Activated T-cell treated with anti-CD3 and anti-CD28 coated beads for 4 hours (primary cell): ENCODE data around the gene BRINP2.

ENCODE experiments used
- DNase-seq: peaks from one replicate; pipeline ENCODE4 v3.0.0-alpha.2; 2020

The BRINP2 gene

DNA sequence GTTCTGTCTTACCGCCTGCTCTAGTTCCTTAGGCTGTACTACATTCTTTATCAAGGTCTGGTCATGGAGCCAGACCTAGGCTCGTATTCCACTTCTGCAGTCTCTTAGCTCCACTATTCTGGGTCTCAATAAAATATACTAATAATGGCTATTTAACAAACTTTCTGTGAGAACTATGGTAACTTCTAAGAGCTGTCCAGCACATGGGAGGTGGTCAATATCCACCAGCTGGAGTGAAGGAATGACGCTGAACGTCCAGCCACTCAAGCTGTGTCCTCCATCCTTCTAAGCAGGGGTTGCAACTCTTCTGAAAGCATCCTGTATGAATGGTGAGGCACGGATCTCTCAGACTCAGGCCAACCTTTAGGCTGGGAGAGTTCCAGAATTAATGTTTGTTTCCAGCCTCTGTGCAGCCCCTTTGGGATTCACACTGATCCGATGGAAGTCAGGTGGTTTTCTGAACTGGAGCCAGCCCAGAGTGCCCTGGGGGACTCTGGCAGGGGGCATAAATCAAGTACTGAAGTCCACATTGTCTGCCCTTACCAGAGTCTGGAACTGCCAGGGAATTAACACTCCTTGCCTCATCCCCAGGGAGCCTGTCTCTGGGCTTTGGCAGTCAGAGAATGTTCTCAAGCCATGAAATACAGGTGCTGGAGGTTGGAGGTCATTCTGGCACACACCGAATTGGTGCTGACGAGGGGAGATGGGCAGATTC, 57.4 kb downstream of the BRINP2 start:
- DNase-seq, result no peak

DNA sequence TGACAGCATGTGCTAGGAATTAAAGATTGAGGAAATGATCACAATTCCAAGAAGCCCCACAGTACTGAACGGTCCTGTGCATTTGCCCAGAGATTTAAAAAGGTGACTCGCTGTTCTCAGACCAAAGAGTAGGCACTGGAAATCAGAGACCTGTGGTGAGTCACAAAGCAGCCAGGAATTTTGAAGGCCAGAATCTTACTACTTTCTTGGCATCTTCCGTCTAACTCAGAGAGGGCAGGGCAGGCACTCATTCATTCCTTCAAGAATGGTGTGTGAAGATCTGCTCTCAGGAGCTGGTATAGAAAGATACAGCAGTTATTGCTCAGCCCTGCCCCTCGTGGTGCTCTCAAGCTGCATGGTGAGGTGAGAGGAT, 57.9 kb downstream of the BRINP2 start:
- DNase-seq, result no peak

DNA sequence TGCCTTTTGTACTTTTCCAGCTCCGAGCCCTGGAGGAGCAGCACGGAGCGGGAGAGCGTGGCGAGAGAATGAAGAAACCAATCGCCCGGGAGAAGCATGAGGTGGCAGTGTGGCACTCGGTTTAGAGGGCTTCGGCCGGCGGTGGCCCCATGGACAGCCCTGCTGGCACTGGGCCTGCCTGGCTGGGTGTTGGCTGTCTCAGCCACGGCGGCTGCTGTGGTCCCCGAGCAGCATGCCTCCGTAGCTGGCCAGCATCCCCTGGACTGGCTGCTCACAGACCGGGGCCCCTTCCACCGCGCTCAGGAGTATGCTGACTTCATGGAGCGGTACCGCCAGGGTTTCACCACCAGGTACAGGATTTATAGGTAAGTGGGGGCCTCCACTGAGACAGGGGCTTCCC, 59.0 kb downstream of the BRINP2 start:
- DNase-seq, result no peak

DNA sequence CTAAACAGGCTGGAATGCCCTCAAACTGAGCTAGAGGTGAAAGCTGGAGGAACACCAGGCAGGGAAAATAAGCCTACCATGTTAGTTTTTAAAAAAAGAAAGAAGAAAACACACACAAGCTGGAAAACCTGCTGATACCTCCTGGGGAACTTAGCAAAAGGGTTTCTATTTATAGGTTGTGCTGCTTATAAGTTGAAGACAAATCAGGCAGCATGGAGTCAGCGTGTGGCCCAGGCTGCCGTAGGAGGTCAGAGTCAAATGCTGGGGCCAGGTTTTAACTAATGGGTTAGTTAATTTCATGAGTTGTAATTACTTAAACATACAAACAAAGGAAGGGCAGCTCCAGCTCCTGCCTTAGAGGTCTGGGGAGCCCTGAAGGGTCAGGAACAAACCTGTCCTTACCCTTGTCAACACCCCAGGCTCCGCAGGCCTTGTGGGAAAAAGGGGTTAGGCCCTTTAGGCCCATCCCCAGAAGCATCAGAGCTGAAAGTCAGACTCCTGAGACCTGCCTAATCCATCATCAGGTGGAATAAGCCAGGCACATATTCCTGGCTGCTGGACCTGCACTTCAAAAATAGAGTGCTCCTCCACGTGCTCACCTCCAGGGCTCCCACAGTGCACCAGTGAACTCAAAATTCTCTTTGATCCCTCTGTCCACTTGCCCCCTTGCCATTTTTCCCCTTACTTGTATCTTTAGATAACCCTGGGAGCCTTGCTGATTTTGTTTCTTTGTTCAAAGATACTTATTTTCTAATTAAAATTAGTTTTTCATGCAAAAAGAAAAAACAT, 59.7 kb downstream of the BRINP2 start:
- no peak for DNase-seq

DNA sequence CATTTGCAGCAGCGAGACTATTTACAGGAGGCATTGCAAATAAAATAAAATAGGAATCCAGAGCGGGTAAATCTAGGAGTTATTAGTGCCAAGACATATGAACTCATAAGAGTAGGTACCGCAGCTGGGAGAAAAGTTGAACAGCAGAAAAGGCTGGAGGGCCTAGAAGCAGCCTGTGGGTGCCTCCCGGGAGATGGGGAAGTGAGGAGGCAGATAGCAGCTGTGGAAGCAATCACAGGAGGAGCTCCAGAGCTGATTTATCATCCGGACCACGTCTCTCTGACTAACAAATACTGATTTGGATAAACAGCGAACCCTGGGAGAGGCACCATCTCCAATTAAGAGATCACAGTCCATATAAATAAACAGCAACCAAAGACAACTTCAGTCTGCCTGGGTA, 64.6 kb downstream of the BRINP2 start:
- DNase-seq, result no peak

DNA sequence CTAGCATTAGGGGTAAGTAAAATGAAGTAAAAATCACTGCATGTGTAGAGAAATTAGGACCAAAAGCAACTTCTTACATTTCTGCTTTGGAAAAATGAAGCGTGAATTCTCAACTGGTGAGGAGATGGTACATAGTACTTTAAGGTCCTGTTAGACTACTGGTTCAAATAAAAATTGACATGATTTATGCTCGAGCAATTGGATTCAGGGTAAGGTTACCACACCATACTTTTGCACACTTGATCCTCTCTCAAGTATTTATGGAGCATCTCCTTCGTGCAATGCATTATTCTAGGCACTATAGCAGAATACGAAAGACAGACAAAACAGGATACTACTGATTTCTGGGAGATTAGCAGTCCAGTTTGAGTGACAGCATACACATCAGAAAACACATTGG, 66.2 kb downstream of the BRINP2 start:
- DNase-seq, result no peak

DNA sequence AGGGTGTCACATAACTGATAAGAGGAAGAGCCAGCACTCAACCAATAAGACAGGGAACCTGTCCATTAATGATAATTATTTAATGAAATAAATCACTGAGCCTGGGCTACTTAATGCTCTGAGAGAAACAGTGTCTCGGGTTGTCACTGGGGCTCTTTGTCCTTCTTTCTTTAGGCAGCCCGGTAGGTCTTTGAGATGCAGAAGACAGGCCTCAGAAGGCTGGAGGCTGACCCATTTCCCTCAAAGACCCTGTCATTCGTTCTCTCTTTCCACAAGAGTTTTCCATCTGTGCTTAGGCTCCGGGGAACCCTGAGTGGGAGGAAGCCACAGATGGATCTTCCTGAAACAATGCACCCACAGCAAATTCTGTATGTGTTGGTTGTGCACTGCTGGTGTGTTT, 68.2 kb downstream of the BRINP2 start:
- no peak for DNase-seq

DNA sequence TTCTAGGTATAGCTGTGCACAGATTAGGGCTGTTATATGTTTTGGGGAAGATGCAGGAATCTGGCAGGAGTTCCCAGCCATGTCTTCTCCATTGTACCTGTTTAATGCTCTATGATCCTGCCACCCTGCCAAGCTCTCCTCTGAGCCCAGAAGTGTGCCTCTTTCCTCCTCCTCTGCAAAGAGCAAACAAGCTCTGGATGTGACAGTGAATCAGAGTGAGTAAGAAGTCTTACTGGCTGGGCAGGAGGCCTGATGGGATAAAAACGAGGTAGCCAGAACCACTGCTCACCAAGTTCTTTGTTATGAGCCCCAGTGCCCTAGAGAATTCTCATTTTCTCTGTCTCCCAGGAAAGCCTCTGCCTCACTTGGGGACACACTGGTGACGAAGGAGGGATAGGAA, 69.0 kb downstream of the BRINP2 start:
- DNase-seq, result no peak

DNA sequence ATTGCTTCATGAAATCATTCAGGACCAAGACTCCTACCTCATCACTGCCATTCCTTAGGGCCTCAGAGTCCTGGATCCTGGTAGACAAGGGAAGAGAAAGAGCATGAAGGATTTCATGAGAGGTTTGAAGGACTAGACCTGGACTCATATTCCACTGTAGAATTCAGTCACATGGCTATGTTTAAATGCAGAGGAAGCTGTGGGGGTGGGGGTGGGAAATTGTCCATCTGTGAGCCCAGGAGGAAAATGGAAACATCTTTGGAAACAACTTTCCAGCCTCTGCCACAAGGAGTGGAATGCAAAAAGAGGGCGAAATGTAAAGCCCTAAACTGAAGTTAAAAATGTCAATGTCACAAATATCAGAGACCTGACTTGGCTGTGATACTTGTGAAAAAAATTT, 73.0 kb downstream of the BRINP2 start:
- no peak for DNase-seq

DNA sequence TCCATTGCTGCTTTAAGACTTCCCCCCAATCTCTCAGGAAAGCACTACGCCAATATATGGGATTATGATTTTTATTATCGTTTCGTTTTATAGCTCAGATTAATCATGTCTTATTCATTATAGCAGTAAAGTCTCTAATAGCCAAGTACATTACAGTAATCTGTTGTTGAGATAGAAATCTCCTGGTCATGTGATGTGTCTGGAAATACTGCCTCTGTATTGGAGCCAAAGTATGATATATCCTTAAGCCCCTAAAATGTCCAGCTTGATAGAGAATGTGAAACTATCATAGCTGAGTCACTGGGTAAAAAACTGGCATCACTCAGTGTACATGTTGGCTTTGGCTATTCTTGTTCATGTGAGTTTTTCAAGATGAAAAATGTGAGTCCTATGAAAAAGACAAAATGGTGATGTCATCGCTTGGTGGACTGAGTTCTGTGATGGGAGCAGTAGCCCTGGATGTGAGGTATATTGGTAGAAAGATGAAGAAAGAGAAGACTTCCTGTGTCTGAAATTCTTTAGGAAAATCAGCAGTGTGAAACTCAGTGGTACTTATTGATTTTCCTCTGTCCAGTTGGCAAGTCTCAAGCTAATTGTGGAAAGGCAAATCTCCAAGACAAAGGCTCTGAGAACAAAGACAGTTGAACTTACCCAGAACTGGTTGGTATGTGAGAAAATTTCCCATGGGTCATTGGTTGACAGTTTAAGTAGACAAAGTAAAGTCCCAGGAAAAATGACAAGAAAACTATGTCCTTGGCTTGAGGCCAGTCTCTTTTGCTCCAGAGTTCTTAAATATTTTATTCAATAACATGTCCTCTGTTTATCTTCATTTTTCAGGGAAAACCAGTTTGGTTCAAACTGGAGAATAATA, 76.2 kb downstream of the BRINP2 start:
- DNase-seq, result no peak

DNA sequence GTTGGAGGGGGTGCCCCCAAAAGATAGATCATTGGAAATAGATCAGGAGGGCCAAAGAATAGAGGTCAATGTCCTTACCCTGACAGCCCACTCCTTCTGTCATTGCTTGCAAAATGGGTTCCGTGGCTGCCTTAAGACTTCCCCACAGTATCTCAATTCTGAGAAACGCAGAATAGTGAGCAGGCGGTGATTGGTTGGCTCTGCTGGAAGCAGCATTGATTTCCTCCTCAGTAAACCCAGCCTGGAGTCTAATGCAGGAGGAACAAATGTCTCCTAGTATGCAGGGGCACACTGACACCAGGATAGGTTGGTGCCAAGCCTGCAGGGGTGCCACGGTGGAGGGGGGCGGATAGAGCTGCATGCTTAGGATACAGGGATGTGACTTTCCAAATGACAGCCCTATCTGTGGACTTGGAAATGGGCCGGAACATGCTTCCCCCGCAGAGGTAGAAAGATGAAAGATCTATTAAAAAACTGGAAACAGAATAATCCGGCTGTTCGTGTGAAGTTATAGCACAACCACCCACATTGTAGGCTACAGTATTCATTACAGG, 76.9 kb downstream of the BRINP2 start:
- DNase-seq, result no peak

DNA sequence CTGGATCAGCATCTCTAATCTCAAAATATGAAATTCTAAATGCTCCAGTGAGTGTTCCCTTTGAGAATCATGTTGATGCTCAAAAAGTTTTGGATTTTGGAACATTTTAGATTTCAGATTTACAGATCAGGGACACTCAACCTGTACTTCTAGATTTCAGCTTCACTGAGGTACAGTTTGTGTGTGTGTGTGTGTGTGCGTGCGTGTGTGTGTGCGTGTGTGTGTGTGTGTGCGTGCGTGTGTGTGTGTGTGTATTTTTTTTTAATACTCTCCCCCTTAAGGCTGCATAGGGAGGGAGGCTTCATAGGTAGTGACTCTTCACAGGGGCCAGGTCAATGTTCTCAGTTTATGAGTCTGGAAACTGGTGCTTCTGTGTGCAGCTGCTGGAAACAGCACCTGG, 77.5 kb downstream of the BRINP2 start:
- no peak for DNase-seq

DNA sequence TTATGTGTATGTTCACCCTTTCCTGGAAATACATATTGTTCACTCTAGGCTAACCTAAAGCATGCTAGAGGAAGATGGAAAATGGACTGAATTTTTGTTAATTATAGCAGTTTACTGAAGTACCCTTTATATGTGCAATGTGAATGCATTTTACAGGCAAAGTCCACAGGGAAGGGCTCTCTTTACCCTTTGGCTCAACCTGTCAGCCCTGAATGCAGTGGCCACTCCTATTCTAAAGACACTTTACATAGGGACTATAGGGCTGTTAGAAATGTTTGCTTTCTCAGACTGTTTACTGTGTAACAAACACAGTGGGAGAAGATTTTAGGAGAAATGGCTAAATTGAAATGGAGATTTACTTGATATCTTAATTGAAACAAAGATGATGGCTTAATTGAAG, 78.5 kb downstream of the BRINP2 start:
- no peak for DNase-seq

DNA sequence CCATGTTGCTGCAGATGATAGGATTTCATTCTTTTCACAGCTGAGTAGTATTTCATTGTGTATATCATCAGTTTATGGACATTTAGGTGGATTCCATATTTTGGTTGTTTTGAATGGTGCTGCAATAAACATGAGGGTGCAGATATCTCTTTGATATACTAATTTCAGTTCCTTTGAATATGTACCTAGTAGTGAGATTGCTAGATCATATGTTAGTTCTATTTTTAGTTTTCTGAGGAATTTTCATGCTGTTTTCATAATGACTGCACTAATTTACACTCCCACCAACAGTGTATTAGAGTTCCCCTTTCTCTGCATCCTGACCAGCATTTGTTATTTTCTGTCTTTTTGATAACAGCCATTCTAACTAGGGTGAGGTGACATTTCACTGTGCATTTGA, 82.1 kb downstream of the BRINP2 start:
- no peak for DNase-seq

DNA sequence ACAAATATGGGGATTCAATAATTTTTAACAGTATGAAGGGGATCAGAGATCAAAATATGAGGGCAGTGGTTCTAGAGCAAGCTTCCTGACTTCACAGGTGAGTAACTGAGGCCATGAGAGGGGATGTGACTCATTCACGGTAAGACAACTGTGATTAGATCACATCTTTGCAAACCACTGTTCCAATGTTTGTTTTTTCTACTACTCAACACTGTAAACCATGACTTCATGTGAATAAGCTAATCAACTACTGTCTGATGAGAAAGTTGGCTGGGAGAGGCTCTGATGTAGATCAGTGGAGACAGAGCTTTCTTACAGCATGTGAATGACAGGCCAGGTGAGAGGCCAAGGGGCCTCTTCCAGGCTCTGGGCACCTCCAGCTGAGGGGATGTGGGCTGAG, 84.7 kb downstream of the BRINP2 start:
- no peak for DNase-seq

DNA sequence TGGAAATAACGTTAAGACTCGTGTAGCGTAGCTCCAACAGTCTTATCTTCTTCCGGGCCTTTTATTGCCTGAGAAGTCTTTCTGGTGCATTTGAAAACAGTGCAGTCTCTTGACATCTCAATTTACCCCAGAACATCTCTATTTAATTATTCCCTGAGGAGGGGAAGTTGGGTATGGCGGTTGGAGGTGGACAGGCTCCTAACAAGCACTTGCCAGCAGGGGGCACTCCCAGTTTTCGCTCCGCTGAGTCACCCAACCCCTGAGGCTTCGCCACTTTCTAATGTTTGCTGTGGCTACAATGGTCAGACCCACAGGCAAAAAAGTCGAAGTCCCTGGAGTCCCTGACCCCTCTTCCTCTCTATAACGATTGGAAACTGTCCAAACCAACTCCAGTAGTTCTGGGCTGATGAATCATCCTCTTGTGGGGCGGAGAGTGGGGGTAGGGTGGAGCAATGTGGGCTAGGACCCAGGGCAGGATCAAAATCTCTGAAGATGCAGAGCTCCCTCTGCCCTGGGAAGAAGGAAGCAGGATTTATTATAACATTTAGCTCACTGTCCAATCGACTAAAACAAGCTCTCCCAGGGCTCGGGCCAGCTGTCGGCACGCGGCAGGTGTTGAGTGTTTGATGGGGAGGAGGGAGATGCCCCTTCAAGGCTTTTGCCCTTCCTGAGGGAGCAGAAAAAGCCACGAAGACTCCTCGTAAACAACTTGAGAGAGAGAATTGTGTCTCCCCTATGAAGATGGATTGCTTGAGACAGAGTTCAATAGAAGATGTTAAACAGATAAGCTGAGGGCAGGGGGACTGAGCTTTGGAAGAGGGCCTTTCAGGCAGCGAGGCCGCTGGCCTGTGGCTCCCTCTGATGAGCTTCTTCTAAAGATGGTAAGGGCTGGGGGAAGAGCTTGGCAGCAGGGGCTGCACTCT, 85.7 kb downstream of the BRINP2 start:
- DNase-seq, result no peak

DNA sequence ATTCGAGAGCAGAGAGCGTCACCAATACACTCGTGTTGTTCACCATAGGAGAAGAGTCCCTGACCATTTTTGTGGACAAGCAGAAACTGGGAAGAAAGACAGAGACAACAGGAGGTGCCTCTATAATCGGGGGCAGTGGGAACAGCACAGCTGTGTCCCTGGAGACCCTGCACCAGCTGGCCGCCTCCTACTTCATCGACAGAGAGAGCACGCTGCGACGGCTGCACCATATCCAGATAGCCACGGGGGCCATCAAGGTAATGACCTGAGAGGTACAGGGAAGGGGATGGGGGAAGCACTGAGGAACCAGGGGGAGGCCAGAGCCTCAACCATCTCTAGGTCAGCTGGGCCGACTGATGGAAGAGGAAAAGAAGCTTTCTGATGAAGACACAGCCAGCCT, 86.4 kb downstream of the BRINP2 start:
- DNase-seq, result no peak

DNA sequence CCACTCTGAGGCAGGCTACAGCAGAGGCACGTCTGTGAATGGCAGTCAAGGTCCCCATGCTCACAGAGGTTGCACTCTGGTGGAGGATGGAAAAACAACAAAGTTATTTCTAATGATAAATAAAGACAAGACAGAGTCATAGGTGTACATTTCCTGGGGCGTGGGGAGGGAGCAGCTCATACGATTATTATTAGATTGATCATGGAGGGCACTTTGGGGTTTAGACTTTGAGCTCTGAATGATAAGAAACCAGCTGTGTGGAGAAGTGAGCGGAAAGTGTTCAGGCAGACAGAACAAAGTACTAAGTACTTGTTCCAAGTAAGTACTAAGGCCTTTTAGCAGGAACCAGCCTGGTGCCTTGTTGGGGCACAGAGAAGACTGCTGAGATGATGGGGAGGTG, 86.8 kb downstream of the BRINP2 start:
- no peak for DNase-seq

DNA sequence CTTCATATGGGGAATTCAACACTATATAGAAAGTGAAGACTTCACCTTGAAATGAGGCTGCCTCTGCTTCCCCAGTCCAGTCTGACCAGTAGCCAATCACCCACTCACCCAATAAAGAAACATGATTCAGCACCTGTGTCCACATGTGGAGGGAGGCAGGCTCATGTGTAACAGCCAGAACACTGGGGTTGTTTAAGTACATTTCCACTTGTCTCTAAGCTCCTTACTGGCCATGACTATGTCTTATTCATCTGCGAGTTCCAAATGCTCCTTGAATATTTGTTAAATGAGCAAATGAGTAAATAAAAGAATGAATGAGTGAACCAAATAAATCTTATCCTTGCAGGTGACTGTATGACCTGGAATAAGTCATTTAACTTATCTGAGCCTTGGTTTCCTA, 100.1 kb downstream of the BRINP2 start:
- no peak for DNase-seq

DNA sequence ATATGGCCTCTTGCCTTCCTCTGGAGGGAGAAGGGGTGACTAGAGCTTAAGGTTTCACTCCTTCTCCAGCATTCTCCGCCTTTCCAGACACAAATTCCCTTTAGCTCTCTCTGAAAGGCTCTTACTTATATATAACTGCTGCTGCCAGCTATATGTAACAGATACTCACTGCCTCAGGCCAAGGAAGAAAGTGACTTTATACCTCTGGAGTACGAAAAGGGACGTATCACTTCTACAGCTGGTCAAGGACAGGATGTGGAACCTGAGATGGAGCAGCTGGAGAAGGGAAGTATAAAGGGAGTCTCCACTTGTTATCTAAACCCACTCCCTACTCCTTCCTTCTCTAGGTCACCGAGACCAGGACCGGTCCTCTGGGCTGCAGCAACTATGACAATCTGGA, 102.4 kb downstream of the BRINP2 start:
- no peak for DNase-seq

DNA sequence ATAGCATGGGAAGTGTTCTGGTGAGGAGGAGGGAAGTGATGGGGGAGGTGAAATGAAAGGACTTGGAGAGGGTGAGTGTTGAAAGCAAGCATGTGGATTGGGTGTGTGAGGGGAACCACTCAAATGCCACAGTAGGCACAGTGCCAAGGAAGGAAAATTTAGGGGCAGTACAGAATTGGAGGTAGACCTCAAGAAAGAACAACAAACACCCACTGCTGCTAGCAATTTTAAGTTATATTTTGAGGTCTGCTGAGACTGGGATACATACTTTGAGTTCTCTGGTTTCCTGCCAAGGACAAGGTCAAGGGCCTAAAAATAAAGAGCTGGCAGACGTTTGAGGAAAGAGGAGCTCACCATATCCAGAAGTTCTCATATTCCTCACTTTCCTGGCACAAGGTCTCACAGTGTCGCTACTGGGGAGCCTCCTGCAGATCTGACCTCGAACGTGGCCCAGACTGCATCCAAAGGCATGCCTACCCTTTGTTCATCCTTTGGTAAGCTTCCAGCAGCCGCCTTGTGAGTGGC, 104.0 kb downstream of the BRINP2 start:
- DNase-seq, result no peak

DNA sequence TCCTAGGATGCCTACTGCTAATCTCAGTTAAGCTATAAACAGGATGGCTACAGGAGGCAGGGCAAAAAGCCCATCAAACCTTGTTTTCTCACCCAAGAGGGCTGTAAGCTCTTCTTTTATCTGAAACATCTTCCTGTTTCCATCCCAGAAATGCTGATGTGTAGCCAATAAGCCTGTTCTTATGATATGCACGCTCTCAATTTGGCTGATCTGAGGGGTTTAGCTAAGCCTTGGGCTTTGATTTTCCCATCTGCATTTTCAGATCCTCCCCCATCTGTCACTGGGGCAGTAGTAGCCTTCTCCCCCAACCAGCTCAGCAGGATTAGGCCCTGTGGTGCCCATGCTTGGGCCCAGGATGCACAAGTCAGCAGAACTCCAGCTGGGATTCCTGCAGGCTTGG, 105.0 kb downstream of the BRINP2 start:
- DNase-seq, result no peak
